UCSD-AML1 (cell line): Measurements from ENCODE around the gene ARID3C.
"Not testable (repeated sequence)": the region's sequence is repeated elsewhere in the genome, so short reads cannot be mapped to it uniquely, and the experiment has no call there.

Source experiments
- DNase-seq: peaks from one replicate; lab custom pipeline; 2025; ENCODE audit not compliant: unreplicated experiment; lab: John Stamatoyannopoulos, UW

ARID3C gene

GRCh38 chr9:34653151-34654072 lies 24.5 kb upstream of the ARID3C start:
- peak; percentile 27 for DNase-seq

- DNase-seq, result no peak
These were observed 23.7 kb upstream of the ARID3C start for GRCh38 chr9:34652602-34653000.

GRCh38 chr9:34651876-34652601 lies 23.2 kb upstream of the ARID3C start, which contains the start of gene IL11RA:
Gene IL11RA, plus strand, starts transcription at chr9:34652185. Its CDS starts 3,033 bp downstream, at chr9:34655218.
- DNase-seq, result no peak

DNA sequence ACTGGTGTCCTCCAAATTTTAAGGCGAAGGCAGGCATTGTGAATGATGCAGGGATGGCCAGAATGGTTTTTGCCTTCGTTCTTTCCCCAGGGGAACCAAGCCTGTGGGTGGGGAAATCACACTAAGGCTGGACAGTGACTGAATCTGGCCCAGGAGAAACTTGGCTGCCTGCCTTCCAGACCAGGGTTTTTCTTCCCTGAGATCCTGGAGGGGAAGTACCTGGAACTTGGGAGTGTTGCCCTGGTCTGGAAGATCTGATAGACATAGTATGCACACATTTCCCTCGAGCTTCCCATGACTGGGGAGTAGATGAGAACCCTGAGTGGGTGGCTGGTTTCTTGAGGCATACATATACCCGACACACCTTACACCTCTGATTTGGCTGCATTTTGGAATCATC lies 22.5 kb upstream of the ARID3C start:
- no peak for DNase-seq

GRCh38 chr9:34650816-34651215 lies 21.9 kb upstream of the ARID3C start:
- DNase-seq, result no peak

DNA sequence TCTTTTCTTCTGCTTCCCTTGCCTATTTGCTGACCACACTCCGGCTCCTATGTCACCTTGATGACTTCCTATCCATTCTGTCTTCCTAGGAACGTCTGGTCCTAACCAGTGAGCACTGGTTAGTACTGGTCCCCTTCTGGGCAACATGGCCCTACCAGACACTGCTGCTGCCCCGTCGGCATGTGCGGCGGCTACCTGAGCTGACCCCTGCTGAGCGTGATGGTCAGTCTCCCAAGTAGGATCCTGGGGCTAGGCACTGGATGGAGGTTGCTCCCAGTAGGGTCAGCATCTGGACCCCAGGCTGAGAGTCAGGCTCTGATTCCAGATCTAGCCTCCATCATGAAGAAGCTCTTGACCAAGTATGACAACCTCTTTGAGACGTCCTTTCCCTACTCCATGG lies 19.8 kb upstream of the ARID3C start:
- no peak for DNase-seq

DNA sequence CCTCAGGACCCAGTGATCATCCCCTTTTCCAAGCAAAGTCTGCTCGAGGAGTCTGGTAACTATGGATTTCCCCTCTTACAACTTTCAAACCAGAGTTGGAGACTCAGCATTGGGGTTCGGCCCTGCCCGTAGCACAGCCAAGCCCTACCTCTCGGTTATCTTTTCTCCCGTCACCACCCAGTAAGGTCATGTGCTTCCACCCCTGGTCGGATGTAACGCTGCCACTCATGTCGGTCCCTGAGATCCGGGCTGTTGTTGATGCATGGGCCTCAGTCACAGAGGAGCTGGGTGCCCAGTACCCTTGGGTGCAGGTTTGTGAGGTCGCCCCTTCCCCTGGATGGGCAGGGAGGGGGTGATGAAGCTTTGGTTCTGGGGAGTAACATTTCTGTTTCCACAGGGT lies 18.8 kb upstream of the ARID3C start:
- no peak for DNase-seq

- no peak for DNase-seq
These were observed 18.2 kb upstream of the ARID3C start for GRCh38 chr9:34647084-34647403.

GRCh38 chr9:34646211-34647083 lies 17.6 kb upstream of the ARID3C start, which contains the start of gene GALT:
Gene GALT, plus strand, starts transcription at chr9:34646675. Its CDS starts 30 bp downstream, at chr9:34646705.
- DNase-seq, result peak; percentile 92

DNA sequence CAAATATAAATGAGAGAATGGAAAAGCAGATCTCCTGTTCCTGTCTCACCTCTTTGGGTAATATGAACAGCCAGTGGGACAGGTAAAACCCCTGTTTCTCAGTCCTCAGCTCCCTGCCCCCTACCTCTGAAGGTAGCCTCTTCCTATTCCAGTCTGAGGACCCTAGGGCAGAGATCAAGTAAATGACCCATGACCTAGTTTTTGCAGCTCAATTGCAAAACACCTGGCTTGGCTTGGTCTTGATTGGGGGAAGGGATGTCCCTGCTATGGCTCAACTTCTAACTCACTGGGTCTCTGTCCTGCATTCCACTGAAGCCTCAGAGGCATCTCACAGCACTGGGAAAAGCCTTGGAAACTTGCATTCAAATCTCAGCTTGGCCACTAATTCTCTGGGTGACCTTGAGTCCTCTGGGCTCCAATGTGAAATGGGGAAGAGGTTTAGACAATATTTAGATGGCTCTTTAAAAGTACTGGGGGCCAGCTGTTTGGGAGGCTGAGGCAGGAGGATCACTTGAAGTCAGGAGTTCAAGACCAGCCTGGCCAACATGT lies 16.0 kb upstream of the ARID3C start:
- no peak for DNase-seq

DNA sequence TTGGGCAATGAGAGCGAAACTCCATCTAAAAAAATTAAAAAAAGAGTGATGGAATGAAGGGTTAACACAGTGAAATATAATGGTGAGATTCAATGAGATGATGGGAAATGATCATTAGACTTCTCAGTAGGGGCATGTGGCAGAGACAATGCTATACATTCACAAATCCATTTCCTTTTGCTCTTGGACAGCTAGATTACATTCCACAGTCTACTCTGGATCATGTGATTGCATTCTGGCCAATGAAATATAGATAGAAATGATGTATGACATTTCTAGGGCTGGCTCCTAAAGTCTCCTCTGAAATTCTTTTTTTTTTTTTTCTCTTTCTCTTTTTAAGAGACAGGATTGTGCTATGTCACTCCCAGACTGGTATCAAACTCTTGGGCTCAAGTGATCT lies 13.8 kb upstream of the ARID3C start:
- no peak for DNase-seq

DNA sequence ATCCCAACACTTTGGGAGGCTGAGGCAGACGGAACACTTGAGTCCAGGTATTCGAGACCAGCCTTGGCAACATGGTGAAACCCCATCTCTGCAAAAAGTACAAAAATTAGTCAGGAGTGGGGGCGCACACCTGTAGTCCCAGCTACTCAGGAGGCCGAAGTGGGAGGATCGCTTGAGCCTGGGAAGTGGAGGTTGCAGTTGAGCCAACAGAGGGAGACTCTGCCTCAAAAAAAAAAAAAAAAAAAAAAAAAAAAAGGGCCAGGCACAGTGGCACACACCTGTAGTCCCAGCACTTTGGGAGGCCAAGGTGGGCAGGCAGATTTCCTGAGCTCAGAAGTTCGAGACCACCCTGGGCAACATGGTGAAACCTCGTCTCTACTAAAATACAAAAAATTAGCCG lies 10.5 kb upstream of the ARID3C start:
- DNase-seq, result not testable (repeated sequence)

DNA sequence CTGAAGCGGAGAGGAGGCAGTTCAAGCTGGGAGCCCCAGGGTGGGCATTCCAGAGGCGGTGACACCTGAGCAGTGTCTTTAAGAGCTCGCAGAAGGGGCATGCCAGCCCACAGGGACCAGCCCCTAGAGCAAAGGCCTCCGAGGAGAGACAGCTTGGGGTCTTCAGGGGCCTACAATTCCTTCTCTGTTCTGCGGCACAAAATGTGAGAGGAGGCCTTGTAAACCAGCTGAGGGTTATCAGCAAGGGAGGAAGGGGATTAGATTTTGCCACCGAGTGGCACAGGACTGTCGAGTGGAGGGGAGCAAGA lies 9.2 kb upstream of the ARID3C start:
- DNase-seq, result no peak

GRCh38 chr9:34637356-34638137 lies 8.7 kb upstream of the ARID3C start, which contains the start of gene SIGMAR1:
Gene SIGMAR1, minus strand, starts transcription at chr9:34637787. Its CDS starts 90 bp downstream, at chr9:34637697.
- DNase-seq, result peak; percentile 94

- no peak for DNase-seq
These were observed 8.0 kb upstream of the ARID3C start for GRCh38 chr9:34636791-34637355.

DNA sequence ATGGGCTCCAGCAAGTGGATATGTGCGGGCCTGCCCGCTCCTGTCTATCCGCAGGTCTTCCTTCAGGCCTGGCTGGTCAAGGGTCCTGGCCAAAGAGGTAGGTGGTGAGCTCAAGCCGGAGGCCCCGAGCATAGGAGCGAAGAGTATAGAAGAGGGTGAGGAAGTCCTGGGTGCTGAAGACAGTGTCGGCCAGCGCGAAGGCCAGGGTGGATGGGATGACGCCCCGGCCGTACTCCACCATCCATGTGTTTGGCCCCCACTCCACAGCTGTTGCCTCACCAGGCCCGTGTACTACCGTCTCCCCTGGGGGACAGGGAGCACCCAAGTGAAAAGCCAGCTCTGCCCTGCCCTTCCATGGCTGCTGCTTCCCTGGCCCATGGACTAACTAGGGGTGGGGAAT lies 6.7 kb upstream of the ARID3C start:
- no peak for DNase-seq

DNA sequence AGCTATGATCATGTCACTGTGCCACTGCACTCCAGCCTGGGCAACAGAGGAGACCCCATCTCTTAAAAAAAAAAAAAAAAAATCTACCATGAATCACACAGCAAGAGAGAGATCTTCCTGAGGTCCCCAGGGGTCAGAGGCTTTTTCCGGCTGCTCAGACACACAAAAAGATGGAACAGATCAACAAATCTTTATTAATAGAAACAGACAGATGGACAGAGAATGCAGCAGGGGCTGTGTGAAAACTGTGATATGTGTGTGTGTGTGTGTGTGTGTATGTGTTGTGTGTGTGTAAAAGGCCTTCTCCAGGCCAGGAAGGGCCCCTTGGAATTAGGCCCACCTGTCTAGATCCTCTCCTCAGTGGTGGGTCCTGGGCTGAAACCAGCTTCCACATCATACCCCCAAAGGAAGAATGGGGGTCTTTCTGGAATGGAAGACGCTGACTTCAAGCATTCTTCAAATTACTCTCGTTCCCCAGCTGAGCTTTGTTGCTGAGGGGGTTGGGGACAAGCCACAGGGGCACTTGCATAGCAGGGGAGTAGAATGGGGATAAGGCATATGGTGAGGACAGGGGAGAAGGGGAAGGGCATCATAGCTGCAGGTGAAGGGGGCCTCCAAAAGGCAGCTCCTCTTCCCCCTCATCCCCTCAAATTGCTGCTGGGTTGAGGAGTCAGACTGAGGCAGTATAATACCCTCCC lies 5.8 kb upstream of the ARID3C start:
- DNase-seq, result no peak

GRCh38 chr9:34633851-34634550 lies 5.1 kb upstream of the ARID3C start:
- DNase-seq, result peak; percentile 60

- no peak for DNase-seq
These were observed 4.3 kb upstream of the ARID3C start for GRCh38 chr9:34633166-34633565.
